Motor neuron (in vitro differentiated cells): ENCODE results near the gene MEX3C. TPM values are rescaled to one million over a fixed set of nuclear protein-coding genes. Genes with fewer than 3 reads are reported as not detected.
A peak's percentile ranks its signal among the peaks of the same experiment; 100 is the strongest.

Source experiments
- ATAC-seq, 8 experiments: fragments of 200-7000 bp; cut with Tn5 transposase; replicated peaks in 6 of 8; 2 replicates each; pipeline ENCODE4 v1.8.0; 2021; ENCODE audit warnings: mild to moderate bottlenecking in 8 of 8, moderate library complexity in 8 of 8
- H3K27ac ChIP-seq, 2 donors: fragments of 250-450 bp; sonication (Bioruptor Pico); 2 replicates each; pipeline ENCODE4 v1.9.0; 2021; ENCODE audit warnings: antibody characterized with exemption in 2 of 2, mild to moderate bottlenecking in 2 of 2, moderate library complexity in 1 of 2
- H3K4me1 ChIP-seq, 2 donors: fragments of 250-450 bp; sonication (Bioruptor Pico); replicated peaks in 1 of 2; 2 replicates each; pipeline ENCODE4 v1.6.1; 2021; ENCODE audit warnings: antibody characterized with exemption in 2 of 2, mild to moderate bottlenecking in 2 of 2, moderate library complexity in 1 of 2
- H3K4me3 ChIP-seq, 5 donors: fragments of 250-450 bp; sonication (Bioruptor Pico); 2 replicates each; pipeline ENCODE4 v1.9.0; 2021; ENCODE audit warnings: antibody characterized with exemption in 5 of 5, mild to moderate bottlenecking in 5 of 5, moderate library complexity in 4 of 5
- WGBS, 10 experiments: fragments of 450-650 bp; shearing (Covaris generic); methylation state at CpG; one replicate each; pipeline ENCODE4 v1.0.0; 2022; 5-methylcytosine and 5-hydroxymethylcytosine counted together
- in situ Hi-C, 9 experiments: fragments of 400-800 bp; cut with MboI; loops; one replicate each; pipeline ENCODE4 v1.15.0; 2021; ENCODE audit warnings: low sequenced_read_pairs in 9 of 9, low pct_unique_long_range_greater_than_20kb in 2 of 9; ENCODE audit not compliant: unreplicated experiment in 9 of 9
- total RNA-seq, 8 experiments: library from RNA; unstranded; fragments of 300-600 nt; gene quantifications; 2 replicates each; pipeline versions ENCODE4 v1.2.3 to v1.2.4, GENCODE V29; 2022

The MEX3C gene
- total RNA-seq, result 10 to 100 TPM; 26.2 to 72.2 (median 43.3) TPM

DNA sequence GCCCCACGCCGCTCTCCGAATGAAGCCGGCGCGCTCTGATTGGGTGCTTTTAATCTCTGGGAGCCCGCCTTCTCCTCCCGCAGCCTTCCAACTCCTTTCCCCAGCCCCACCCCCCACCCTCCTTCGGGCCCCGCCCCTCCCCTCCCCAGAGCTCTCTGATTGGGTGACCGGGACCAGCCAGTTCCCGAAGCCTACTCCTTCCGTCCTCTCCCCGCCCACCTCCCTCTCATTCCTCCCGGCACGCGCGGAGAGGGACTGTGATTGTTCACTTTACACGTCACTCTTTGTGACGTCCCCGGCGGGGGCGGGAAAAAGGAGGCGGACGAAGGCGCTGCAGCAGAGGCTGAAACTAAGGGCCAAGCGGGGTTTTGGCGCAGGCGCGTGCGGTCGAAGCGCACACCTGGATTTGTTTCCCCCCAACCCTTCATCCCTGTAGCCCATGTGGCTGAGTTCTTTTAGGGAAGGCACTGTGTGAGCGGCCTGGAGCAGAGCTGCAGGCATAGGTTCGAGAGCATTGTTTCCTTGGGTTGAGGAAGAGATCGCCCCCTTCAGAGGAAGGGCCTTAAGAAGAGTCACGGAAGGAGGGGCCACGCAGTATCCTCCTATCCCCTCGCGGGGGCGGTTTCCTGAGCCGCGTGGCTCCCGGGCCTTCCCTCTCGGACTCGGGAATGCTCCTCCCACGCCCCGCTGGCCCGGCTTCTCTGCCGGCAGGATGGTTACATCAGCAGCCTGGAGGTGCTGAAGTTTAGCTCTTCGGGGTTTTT lies at the start of gene MEX3C:
Gene MEX3C (minus strand): TSS at position 21 of the 764 bp plus-strand sequence. CDS start 361 bp downstream, outside the sequence.
- peak within 1 kb of the TSS; percentile 99 for H3K27ac ChIP-seq
- peak; percentile 76 to 88 (median 84) for ATAC-seq
- peaks cover 0 to 12% of the 10 kb centered on the region in 2 donors for H3K4me1 ChIP-seq
- H3K4me3 ChIP-seq, result peak within 1 kb of the TSS; percentile 87 to 96 (median 90)
- WGBS, 10 experiments, result 0 to 1% (median 0%) methylated on average over 1 to 19 of the region's 51 CpGs; no CpG with 5 or more reads in 5 of the 10 experiments
- in situ Hi-C loops, result no loop called here

DNA sequence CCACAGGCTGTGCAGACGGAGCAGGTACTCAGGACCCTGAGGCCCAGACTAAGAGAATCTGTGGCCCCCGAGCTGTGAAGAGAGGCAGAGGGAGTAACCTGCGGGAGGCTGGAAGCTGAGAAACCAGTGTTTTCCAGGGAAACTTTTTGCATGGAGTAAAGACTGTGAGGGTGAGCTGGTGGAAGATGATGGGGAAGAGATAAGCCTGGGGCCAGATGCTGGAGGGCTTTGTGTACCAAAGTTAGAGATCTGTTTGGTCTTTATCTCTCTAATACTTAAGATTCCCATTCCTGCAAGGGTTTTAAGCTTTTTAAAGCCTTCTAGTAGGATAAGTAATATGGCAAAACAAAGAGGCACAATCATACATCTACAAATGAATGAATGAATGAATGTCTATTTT lies 43.7 kb upstream of the MEX3C start:
- ATAC-seq, result no peak
- in situ Hi-C loops, result no loop called here
- H3K4me1 ChIP-seq, result no peaks in the 10 kb centered on the region
- no peak overlapping the region for H3K27ac ChIP-seq
- 0 to 100% (median 30%) methylated on average over 1 to 2 of the region's 3 CpGs; no CpG with 5 or more reads in 6 of the 10 experiments for WGBS, 10 experiments
- H3K4me3 ChIP-seq, result no peak overlapping the region

- no peaks in the 10 kb centered on the region for H3K4me1 ChIP-seq
- 10 to 84% (median 62%) methylated on average over 1 to 2 of the region's 2 CpGs; no CpG with 5 or more reads in 4 of the 10 experiments for WGBS, 10 experiments
- H3K4me3 ChIP-seq, result no peak overlapping the region
- in situ Hi-C loops, result no loop called here
- ATAC-seq, result peak in 5 of 8 experiments; percentile 27 to 86 (median 68)
- H3K27ac ChIP-seq, result no peak overlapping the region
Observed at GRCh38 chr18:51236225-51236624, 38.7 kb upstream of the MEX3C start.

GRCh38 chr18:51235009-51235789 lies 37.7 kb upstream of the MEX3C start:
- in situ Hi-C loops, result no loop called here
- Histone ChIP-seq H3K4me1 (no peaks in the 10 kb centered on the region), H3K27ac (no peak overlapping the region), H3K4me3 (no peak overlapping the region)
- 0 to 67% (median 46%) methylated on average over 1 to 6 of the region's 6 CpGs for WGBS, 10 experiments
- peak in 7 of 8 experiments; percentile 79 to 99 (median 93) for ATAC-seq

DNA sequence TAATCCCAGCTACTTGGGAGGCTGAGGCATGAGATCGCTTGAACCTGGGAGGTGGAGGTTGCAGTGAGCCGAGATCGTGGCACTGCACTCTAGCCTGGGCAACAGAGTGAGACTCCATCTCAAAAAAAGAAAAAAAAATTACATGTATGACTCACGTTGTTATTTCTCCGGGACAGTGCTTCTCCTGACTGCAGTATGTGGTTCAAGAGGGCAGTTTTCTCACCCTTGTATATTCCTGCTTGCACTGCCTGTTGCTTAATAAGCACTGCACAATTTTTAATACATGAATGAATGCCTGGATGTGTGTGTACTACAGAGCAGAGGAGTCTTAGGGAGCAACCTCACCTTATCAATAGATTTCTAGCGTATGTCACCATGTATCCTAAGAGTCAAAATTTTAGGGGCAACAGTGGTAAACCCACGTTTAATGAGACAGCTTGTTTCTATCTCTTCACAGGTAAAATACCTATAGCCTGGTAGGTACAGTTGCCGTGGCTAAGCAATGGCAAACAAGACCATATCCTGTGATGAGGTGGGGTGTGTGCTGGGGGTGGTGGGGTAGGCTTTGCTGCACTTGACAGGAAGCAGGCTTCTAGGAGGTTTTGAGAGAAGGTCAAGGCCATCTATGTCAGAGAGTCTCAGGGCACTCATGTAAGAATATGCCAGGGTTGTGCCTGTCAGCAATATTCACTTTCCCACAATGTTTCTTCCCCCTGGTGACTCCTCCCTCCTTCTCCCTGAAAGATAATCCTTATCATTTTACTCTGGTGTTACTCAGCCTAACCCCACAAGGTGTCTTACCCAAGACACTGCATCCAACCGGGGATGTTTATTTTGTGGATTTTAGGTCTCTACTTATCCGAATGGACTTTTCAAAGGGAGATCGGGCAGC lies 36.9 kb upstream of the MEX3C start:
- 30 to 90% (median 72%) methylated on average over 1 to 9 of the region's 11 CpGs; no CpG with 5 or more reads in 1 of the 10 experiments for WGBS, 10 experiments
- in situ Hi-C loops, result no loop called here
- ATAC-seq, result peak in 3 of 8 experiments; percentile 26 to 30 (median 30)
- Histone ChIP-seq H3K27ac (no peak overlapping the region), H3K4me3 (no peak overlapping the region), H3K4me1 (no peaks in the 10 kb centered on the region)

GRCh38 chr18:51229328-51229727 lies 31.8 kb upstream of the MEX3C start:
- no peak for ATAC-seq
- no peaks in the 10 kb centered on the region for H3K4me1 ChIP-seq
- 40 to 83% (median 74%) methylated on average over 1 to 3 of the region's 4 CpGs; no CpG with 5 or more reads in 7 of the 10 experiments for WGBS, 10 experiments
- no peak overlapping the region for H3K27ac ChIP-seq
- H3K4me3 ChIP-seq, result no peak overlapping the region
- in situ Hi-C loops, result no loop called here

GRCh38 chr18:51227660-51228059 lies 30.2 kb upstream of the MEX3C start:
- 0 to 80% (median 40%) methylated on average over 1 of the region's 1 CpG; no CpG with 5 or more reads in 7 of the 10 experiments for WGBS, 10 experiments
- no peaks in the 10 kb centered on the region for H3K4me1 ChIP-seq
- no peak overlapping the region for H3K4me3 ChIP-seq
- ATAC-seq, result no peak
- H3K27ac ChIP-seq, result no peak overlapping the region
- in situ Hi-C loops, result no loop called here

- Histone ChIP-seq H3K4me3 (no peak overlapping the region), H3K4me1 (no peaks in the 10 kb centered on the region), H3K27ac (no peak overlapping the region)
- in situ Hi-C loops, result no loop called here
- WGBS, 10 experiments, result 0 to 90% (median 78%) methylated on average over 1 to 3 of the region's 4 CpGs; no CpG with 5 or more reads in 1 of the 10 experiments
- ATAC-seq, result peak in 2 of 8 experiments; percentile 95
Observed at GRCh38 chr18:51226587-51227350, 29.3 kb upstream of the MEX3C start.

- in situ Hi-C loops, result no loop called here
- H3K4me1 ChIP-seq, result no peaks in the 10 kb centered on the region
- H3K4me3 ChIP-seq, result no peak overlapping the region
- no peak overlapping the region for H3K27ac ChIP-seq
- ATAC-seq, result peak in 1 of 8 experiments; percentile 40
- WGBS, 10 experiments, result 0 to 100% (median 85%) methylated on average over 1 to 4 of the region's 4 CpGs
Observed at GRCh38 chr18:51226068-51226467, 28.6 kb upstream of the MEX3C start.

DNA sequence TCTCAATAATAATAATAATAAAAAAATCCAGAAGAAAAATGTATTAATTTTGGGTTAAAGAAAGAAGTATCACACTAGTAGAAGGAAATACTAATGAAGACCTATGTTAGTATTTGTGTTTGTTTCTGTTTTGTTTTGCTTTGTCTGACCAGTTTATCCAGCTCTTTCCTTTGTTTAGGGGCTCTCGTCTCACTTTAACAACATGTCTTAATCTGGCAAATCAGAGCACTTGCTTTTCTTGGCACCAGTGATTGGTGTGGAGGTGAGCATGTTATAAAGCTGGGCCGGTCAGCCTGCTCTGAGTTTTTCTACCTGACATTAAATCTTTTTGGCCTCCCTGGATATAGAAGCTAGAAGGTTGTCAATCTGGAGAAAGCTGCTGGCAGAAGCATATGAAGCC lies 15.1 kb upstream of the MEX3C start:
- H3K27ac ChIP-seq, result no peak overlapping the region
- no peak overlapping the region for H3K4me3 ChIP-seq
- no peak for ATAC-seq
- 39 to 93% (median 79%) methylated on average over 1 to 2 of the region's 2 CpGs; no CpG with 5 or more reads in 1 of the 10 experiments for WGBS, 10 experiments
- peaks cover 0 to 3% of the 10 kb centered on the region in 2 donors for H3K4me1 ChIP-seq
- in situ Hi-C loops, result no loop called here

DNA sequence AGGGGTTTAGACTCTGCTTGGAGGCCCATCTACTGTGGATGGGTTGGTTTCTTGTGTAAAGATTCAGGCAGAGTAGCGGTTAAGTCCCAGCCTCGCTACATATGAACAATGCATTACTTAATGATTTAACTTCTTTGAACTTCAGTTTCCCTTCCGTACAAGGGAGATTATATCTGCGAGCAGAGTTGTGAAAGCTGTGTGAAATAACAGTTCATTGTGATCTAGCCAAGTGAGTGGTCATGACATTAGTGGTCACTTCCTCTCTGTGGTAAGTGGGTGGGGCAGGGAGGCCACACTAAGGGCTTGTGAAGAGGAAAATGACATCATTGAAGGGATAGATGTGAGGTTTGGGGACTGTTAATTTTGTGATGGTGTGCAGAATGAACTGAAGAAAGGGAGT lies 14.1 kb upstream of the MEX3C start:
- ATAC-seq, result peak in 2 of 8 experiments; percentile 58 to 71
- H3K4me1 ChIP-seq, result peaks cover 0 to 3% of the 10 kb centered on the region in 2 donors
- no peak overlapping the region for H3K27ac ChIP-seq
- 48 to 100% (median 91%) methylated on average over 1 to 4 of the region's 4 CpGs; no CpG with 5 or more reads in 2 of the 10 experiments for WGBS, 10 experiments
- in situ Hi-C loops, result no loop called here
- no peak overlapping the region for H3K4me3 ChIP-seq
